HG03103 (cell line): ENCODE measurements around the gene HMOX1.

Experiments used
- ATAC-seq: cut with Tn5 transposase; IDR thresholded peaks from one replicate; pipeline ENCODE4 v1.9.1; 2021; ENCODE audit warnings: low read depth; ENCODE audit not compliant: unreplicated experiment

Gene HMOX1

GRCh38 chr22:35380537-35381423, at the start of gene HMOX1:
Gene HMOX1, plus strand, starts transcription at chr22:35381096. Its CDS starts 78 bp downstream, at chr22:35381174.
- peak; percentile 48 for ATAC-seq

GRCh38 chr22:35332278-35332677, 48.6 kb upstream of the HMOX1 start:
- no peak for ATAC-seq

GRCh38 chr22:35333220-35333619, 47.7 kb upstream of the HMOX1 start:
- ATAC-seq = no peak

GRCh38 chr22:35334004-35334403, 46.9 kb upstream of the HMOX1 start:
- ATAC-seq = no peak

- ATAC-seq = no peak
Measured at GRCh38 chr22:35335468-35335867, 45.4 kb upstream of the HMOX1 start.

- no peak for ATAC-seq
Measured at GRCh38 chr22:35335936-35336781, 44.7 kb upstream of the HMOX1 start.

GRCh38 chr22:35337932-35338331, 43.0 kb upstream of the HMOX1 start:
- no peak for ATAC-seq

- ATAC-seq = no peak
Measured at GRCh38 chr22:35341090-35341874, 39.6 kb upstream of the HMOX1 start.

GRCh38 chr22:35342390-35342789, 38.5 kb upstream of the HMOX1 start:
- no peak for ATAC-seq

- no peak for ATAC-seq
Measured at GRCh38 chr22:35343664-35344550, 37.0 kb upstream of the HMOX1 start.

GRCh38 chr22:35344956-35345690, 35.8 kb upstream of the HMOX1 start:
- ATAC-seq = no peak

- no peak for ATAC-seq
Measured at GRCh38 chr22:35345808-35346505, 34.9 kb upstream of the HMOX1 start.

GRCh38 chr22:35346596-35347220, 34.2 kb upstream of the HMOX1 start:
- ATAC-seq = no peak

- no peak for ATAC-seq
Measured at GRCh38 chr22:35347462-35347861, 33.4 kb upstream of the HMOX1 start.

- no peak for ATAC-seq
Measured at GRCh38 chr22:35348026-35348590, 32.8 kb upstream of the HMOX1 start.

GRCh38 chr22:35348703-35349102, 32.2 kb upstream of the HMOX1 start:
- ATAC-seq = no peak

- no peak for ATAC-seq
Measured at GRCh38 chr22:35349368-35349703, 31.6 kb upstream of the HMOX1 start.
